RPMI8226 (cell line): Measurements from ENCODE around the gene NDRG2.

Experiments
- DNase-seq: peaks from one replicate; pipeline ENCODE4 v3.0.0-alpha.2; 2015

Gene NDRG2

DNA sequence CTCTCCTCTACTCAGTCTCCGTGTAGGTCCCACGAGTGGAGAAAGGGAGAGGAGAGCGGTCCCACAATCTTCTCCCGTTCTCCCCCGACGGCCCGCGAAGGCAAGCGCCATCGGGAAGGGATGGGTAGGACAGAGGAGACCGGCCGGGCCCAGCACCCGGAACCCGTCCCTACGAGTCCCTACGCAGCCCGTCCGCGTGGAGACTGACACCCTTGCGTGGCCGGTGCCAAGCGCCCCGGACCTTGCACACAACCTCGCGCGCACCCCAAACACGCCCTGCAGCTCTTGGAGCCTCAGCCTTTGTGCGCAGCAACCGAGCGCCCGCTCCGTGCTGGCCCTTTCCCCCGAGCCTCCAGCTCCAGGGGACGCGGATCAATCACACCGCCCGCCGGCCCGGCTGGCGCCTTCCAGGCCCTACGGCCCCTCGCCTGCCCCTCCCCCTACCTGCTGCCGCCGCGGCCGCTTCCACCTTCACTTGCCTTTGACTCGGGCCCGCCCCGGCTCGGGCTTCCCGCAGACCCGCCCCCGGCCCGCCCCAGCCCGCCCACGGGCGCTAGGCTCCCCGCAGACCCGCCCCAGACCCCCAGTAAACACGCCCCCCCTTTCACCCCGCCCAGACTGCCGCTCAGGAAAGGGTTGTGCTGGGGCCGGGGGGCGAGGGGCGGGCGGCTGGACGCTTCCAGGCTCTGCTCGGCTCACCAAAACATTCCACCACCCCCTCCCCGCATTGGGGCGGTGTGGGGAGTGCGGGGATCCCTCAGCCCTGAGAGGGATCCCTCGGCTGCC lies at the start of gene NDRG2:
TSS of gene NDRG2 (minus strand) at position 477 of the 786 bp plus-strand sequence. CDS start 1,746 bp downstream, outside the sequence.
- peak; percentile 50 for DNase-seq

DNA sequence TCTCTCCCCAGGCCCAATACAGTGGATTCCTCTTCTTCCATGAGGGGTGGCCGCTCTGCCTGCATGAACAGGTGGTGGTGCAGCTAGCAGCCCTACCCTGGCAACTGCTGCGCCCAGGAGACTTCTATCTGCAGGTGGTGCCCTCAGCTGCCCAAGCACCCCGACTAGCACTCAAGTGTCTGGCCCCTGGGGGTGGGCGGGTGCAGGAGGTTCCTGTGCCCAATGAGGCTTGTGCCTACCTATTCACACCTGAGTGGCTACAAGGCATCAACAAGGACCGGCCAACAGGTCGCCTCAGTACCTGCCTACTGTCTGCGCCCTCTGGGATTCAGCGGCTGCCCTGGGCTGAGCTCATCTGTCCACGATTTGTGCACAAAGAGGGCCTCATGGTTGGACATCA lies 49.1 kb upstream of the NDRG2 start:
- no peak for DNase-seq

DNA sequence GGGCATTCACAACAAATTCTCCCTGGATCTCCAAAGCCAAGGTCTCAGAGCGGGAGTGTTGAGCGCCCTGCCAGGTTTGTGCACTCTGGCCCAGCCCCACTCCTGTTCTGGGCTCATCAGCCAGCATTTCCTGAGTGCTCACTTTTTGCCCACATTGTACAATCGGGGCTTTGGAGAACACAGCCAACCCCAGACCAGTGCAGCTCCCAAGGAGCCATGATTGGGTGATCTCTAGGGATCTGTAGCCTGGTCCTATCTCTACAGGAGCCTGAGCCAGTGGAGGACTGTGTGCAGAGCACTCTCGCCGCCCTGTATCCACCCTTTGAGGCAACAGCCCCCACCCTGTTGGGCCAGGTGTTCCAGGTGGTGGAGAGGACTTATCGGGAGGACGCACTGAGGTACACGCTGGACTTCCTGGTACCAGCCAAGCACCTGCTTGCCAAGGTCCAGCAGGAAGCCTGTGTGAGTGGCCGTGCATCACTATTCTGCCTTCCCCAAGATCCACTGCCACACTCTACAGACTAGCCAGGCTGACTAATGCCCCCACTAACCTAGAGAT lies 48.0 kb upstream of the NDRG2 start:
- DNase-seq = no peak

DNA sequence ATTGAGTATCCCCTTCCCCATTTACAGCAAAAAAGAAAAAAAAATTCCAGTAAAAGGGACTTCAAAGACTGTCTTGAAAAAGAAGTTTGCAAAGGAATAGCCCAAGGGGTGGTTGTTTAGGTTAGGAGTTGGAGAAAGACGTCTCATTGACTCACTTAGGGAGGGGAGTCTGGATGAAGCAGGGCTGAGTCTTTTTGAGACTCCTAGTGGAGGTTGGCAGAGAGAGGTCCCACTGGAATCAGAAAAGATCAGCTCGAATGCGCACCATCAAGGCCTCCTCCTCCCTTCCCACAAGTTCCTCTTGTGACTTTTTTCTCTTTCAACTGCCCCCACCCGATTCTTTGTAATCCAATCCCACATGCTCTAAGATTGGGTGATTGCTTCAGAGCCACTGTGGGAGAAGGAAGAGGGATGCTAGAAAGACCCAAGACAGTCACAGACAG lies 47.2 kb upstream of the NDRG2 start:
- DNase-seq = no peak

DNA sequence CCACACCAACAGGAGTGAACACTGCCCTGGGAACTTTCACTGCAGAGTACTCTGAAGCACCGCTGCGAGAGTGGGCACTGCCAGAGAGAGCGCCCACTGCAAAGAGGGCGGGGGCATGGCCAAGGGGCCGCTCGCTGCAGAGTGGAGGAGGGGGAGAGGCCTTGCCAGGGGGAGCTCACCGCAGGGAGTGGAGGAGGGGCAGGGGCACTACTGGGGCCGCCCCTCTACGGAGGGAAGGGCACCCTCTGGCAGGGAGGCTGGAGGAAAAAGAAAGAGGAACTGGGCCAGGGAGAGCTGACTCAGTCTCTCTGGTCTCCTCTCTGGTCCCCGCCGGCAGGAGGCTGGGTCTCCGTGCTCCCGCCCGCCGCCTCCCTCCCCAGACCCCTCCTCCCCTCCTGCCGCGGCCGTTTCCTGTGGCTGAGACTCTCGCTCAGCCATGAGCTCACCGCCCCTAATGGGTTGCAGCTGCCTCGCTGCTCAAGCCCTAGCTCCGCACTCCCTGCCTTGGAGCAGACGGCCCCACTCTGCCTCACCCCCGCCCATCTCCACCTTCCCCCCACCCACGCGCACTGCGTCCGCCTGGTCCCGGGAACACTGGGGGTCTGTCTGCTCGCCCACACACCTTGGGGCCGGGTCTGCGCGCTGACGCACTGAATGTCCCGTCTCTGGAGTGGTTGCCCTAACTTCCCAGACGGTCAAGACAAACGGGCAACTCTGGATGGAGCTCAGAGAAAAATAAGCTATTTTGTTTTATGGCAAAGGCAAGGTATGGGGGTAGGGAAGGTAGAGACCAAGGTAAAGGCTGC lies 46.6 kb upstream of the NDRG2 start:
- DNase-seq = peak; percentile 93

DNA sequence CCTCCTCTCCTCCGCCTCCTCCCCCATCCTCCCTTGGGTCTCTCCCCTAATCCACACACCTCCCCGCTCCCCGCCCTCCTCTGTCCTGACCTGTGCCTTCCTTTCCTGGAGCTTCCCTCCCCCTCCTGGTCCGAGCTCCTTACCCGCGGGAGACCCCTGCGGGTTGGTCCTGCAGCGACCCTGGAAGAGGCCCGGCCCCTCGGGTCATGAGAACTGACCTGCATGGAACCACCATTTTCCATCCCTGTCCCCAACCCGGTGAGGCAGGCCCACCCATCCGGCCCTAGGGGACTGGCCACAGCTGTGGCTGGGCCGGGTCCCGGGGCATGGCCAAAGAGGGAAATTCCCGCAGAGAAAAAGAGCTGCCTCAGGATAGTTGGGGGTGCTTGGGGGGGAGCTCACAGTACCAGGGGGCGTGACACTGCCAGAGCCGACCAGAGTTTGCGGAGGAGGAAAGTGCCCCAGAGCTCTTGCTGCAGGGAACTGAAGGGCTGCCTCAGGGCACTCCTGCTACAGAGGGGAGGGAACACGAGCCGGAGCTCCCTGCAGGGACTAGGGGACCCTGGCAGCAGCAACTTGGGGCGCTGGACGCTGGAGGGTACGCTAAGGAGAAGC lies 45.9 kb upstream of the NDRG2 start:
- DNase-seq = peak; percentile 46

DNA sequence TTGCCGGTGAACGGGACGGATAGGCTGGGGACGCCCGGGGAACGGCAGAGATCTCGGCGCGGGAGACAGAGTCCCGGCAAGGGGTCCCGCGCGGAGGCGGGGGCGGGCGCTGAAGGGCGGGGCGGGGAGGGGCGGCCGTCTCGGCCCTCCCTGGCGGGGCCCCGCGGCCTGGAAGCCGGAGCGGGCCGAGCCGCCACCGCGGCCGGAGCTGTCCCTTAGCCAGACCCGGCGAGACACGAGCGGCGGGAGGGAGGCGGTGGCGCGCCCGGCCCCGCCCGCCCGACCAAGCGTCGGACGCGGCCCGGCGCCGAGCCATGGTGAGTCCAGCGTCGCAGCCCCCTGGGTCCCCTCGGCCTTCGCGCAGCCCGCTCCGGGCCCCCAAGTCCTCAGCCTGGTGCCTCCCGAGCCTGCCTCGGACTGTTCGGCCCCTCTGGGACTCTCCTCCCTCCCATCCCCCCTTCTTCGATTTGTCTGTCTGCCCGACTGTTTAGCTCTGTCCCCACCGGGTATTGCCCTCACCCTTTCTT lies 45.3 kb upstream of the NDRG2 start, which contains the start of gene ARHGEF40:
TSS of gene ARHGEF40 (plus strand) at position 222 of the 527 bp plus-strand sequence. CDS start at position 315, 93 bp downstream.
- DNase-seq = peak; percentile 50

DNA sequence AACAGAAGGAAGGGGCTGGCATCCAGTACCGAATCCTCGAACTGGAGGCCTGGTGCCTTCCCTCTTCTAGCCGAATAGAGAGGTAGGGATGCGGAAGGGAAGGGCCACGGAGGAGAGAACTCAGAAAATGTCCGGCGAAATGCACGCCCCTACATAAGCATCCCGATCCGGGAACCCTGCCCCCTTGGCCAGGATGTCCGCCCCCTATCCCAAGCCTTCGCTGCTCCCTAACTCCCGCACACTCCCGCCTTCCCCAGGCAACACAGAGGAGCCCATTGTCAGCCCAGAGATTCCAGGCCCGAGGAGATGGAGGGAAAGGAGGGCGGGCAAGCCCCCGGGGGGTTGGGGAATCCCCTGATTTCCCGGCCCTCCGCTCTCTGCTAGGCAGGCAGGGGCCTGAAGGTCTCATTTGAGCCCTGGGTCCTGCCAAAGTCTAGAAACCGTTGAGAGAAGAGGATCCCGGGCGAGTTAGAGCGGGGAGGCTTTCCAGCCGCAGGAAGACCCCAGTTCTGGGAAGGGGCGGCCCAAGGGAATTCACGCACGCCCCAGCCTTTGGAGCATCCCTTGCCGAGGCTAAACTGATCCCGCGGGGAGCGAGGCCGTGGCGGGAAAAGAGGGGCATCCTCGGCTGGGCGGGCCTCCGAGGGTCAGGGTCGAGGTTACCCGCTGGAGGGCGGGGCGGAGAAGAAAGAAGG lies 44.7 kb upstream of the NDRG2 start:
- DNase-seq = peak; percentile 11

DNA sequence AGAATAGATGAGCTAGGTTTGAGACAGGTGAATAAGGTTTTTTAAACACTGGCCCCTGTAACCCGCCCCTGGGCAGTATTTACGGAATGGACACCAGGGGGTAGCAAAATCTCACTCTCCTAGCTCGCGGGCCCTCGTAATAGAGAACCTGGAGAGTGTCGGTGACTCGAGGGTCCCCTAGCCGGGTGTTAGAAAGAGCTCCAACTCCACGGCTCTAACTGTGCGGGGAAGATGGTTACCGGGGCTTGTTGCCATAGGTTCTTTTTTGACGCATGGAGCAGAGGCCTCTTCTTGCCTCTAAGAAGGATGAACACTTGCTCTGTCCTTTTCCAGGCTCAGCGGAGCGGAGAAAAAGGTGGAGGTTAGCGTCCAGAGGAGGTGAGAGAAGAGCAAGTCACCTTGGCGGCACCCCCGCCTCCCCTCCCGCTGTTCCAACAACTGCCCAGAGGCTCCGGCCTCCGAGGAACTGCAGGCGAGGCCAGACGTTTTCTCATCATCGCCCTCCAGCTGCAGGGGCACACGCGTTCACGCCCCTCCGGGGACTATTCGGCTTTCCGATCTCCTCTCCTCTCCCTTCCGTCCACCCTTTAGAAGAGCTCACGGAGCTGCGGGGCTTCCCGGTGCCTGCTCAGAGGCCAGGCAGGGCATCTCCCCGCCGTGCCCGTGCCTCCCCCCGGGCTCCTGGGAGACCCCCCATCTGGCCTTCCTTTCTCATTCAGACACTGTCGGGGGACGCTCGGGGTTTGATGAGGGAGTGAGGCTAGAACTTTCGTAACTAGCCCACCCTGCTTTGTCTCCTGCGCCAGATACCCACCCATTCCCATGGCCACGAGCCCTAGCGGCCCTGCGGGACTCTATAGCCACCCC lies 43.9 kb upstream of the NDRG2 start:
- peak; percentile 65 for DNase-seq

DNA sequence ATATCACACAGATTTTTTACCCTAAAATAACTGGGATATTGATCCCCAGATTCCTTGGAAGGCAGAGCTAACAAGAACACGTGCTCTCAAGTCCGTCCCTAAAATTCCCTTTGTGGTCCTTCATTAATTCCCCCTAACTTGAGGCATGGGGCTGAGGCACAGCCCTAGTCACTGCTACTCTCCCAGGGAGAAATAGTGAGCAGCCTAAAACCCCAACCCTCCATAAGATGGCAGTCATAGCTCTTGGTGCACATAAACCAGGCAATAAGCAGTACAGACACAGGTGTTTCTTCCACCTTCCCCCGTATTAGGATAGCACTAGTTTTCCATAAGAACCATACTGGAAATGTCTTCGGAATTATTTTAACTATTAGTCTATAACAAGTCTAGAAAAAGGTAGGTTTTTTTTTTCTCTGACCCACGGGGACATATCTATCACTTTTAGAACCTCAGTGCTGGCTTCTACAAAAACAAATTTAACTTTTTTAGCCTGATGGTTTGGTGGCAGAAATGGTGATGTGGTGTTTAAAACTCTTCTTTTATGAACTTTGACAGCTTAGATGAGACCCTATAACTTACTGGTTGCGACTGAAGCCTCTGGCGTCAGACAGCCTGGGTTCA lies 42.1 kb upstream of the NDRG2 start:
- peak; percentile 28 for DNase-seq

DNA sequence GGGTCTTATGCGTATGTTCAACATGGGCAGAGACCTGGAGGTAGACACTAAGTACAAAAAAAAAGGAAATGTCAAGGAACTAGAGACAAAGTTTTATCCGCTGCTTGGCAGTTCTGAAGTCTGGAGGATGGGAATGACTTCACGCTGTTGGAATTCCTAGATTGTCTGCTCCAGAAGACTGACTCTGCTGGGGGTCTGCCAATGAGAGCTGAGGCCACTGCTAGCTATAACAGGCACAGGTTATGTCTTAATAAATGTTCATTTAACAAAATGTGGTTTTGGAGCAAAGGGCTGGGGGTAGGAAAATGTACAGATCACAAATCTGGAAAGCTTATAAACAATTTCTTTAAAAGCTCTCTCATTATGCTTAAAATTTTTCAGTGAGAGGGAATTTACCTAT lies 38.6 kb upstream of the NDRG2 start:
- DNase-seq = no peak

DNA sequence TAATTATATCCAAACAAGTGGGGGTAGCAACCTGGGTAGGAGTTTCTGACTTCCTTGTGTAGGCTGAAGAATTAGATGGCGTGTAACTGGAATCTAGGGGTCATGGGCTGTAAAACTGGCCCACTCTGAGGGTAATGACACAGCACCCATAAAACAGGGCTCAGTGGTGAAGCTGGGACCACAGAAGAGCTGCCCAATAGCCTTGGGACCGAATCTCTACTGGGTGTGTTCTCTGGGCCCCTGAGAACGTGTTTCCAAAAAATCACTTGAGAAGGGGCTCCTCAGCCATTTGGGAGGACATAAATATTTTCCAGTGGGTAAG lies 36.4 kb upstream of the NDRG2 start:
- DNase-seq = no peak

DNA sequence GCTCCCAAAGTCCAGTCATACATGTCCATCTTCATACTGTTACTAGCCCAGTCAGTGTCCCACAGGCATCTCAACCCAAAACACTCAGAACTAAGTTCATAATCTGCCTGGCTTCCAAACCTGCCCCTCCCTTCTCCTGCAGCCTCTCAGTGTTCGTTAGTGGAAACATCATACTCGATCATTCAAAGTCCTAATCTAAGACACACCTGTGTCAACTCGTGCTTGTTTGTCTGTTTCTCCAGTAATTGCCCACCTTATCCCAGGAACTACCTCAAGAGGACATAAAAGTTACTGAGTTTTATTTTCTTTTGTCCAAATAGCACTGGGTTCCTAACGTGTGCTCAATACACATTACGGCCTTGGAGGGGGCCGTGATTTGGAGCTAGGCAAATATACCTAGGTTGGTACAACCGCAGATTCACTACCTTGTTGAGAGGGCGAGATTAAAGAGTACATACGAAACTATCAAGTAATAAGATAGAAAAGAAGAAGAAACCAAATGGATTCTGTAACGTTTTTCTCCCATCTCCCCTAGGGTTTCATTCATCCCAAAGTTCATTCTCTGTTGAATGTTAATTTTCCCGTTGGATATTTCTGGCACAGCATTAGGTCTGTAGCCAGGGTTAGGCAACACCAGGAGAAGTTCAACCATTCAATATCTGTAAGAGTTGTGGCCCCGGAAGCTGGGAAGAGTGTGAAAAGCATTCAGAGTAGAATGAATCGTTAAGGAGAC lies 35.9 kb upstream of the NDRG2 start:
- no peak for DNase-seq

DNA sequence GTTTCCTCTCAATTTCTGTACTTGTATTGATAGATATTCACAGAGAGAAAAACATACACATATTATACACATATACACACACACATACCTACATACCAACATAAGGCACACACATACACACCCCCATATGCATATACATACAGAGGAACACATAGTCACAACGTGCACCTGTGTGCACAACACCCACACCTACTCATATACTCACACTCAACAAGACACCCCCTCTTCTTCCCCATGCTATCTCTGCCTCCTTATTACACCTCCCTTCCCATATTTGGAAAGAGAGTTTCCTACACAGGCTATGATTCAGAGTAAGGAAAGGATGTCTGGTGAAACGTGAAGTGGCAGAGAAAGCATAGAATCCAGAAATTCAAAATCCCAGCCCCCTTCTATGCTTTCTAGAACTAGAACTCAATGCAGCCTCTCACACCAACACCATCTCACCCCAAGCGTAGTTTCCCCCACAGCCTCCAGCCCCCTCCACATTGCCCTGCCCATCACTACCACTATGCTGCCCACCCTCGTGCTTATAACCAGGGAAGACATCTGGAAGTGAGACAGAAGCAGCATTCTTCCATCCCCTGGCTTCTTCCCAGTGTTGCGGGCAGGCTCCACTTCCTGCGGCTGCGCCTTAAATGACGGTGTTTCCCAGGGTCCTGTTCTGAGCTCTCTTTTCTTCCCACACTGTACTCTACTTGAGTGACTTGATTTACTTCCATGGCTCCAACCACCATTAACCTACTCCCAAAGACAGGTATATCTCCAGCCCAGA lies 35.2 kb upstream of the NDRG2 start:
- no peak for DNase-seq

DNA sequence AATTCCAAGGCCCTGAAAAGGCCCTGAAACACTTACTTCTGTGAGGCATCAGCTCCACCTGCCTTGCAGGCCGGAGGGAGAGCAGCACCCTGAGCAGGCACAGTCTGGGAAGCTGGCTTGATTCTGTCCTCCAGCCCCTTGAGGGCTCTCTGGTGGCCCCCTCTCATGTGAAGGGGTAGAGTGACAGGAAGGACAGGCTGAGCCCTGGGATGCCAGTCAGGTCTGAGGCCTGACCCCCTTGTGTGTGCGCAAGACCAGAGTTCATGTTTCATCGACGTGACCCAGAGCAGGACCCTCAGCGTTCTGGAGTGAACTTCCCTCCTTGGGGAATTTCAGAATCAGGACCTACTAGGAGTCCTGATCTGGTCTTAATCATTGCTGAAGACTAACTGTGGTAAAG lies 34.0 kb upstream of the NDRG2 start:
- DNase-seq = no peak

DNA sequence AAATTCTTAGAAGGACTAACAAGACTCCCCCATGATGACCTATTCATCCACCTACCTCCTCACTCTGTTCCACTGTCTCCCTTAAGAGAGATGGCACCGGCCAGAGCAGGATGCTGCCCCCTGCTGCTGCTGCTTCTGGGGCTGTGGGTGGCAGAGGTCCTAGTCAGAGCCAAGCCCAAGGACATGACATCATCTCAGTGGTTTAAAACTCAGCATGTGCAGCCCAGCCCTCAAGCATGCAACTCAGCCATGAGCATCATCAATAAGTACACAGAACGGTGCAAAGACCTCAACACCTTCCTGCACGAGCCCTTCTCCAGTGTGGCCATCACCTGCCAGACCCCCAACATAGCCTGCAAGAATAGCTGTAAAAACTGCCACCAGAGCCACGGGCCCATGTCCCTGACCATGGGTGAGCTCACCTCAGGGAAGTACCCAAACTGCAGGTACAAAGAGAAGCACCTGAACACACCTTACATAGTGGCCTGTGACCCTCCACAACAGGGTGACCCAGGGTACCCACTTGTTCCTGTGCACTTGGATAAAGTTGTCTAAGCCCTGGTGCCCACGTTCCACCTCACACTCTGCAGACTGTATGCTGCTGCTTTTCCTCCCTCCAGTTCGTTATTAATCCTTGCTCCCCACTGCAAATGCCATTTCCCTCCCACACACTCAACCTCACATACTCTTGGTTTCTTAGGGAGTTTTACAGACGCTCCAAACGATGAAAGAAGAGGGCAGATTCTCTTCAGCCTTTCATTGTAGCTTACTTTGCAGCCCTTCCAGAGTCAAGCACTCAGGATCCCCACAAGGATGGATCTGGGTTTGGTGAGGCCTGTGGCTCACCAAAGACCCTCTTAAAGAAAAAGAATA lies 33.2 kb upstream of the NDRG2 start, which contains the start of gene RNASE8:
TSS of gene RNASE8 (plus strand) at position 20 of the 873 bp plus-strand sequence. CDS start at position 91, 71 bp downstream.
- no peak for DNase-seq

DNA sequence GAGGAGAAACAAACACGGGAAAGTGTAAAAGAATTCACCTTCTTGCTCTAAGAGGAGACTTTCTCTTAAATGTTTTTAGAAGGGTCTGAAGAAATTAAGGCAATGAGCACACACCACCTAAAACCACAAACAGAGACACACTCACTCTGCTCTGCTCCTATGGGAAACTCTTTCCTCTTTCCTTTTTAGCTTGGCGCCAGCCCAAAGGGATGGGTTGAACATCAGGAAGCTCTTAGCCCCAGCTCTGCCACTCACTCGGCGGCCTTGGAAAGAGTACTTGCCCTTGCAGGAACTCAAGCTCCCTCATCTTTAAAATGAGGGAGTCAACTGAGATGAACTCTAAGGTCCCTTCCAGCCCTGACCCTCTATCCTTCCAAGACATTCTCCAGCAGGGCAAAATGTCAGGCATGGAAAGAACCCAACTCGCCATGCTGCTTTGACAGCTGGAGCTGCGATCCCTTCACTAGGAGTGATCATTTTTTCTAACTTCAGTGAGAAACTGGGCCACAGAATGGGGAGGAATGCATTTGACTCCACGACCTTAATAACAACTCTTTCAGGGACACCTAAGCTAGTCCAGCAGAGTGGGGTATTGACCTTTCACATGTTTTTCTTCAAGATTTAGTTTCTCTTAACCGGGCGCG lies 31.8 kb upstream of the NDRG2 start:
- DNase-seq = no peak
